ENCODE data around the gene PCDHA3. TPM values are rescaled to one million over a fixed set of nuclear protein-coding genes. Genes with fewer than 3 reads are reported as not detected.
"Not testable (repeated sequence)": the region's sequence is repeated elsewhere in the genome, so short reads cannot be mapped to it uniquely, and the experiment has no call there.

The PCDHA3 gene
- total and polyA plus RNA-seq, 3 experiments from 2014 or later = not detected

GRCh38 chr5:140802781-140803271, 2.0 kb downstream of the PCDHA3 start:
- H3K36me3 ChIP-seq (ENCODE audit: insufficient read depth, low read length) = no peaks in the 10 kb centered on the region
- no peak for DNase-seq
- Mint-ChIP-seq H3K9me3 (peaks cover 32 to 61% (median 42%) of the 10 kb centered on the region in 5 donors), H3K27me3 (peaks cover 16 to 49% of the 10 kb centered on the region in 2 donors), H3K36me3 (peaks cover 0 to 4% (median 1%) of the 10 kb centered on the region in 3 donors), H3K27ac (no peak overlapping the region), H3K4me1 (no peaks in the 10 kb centered on the region), H3K4me3 (no peak overlapping the region)
- no peaks in the 10 kb centered on the region for H3K4me1 ChIP-seq (ENCODE audit: insufficient read depth, low read length)
- H3K27ac ChIP-seq (ENCODE audit: low read depth, low read length) = no peak overlapping the region
- H3K9me3 ChIP-seq (ENCODE audit: low read length) = peaks cover 4% of the 10 kb centered on the region
- ChIA-PET POLR2A (no interaction called here), CTCF (no interaction called here)
- no peak overlapping the region for H3K4me3 ChIP-seq (ENCODE audit: low read length)
- no peaks in the 10 kb centered on the region for H3K27me3 ChIP-seq (ENCODE audit: insufficient read depth, low read length, poor library complexity, severe bottlenecking)

- H3K27me3 Mint-ChIP-seq = peaks cover 8 to 36% of the 10 kb centered on the region in 2 donors
- H3K4me1 ChIP-seq (ENCODE audit: insufficient read depth, low read length) = no peaks in the 10 kb centered on the region
- ChIA-PET POLR2A (no interaction called here), CTCF (no interaction called here)
- no peaks in the 10 kb centered on the region for H3K9me3 ChIP-seq (ENCODE audit: low read length)
- H3K36me3 Mint-ChIP-seq = peaks cover 0 to 1% (median 0%) of the 10 kb centered on the region in 3 donors
- DNase-seq = no peak
- no peak within 1 kb of the TSS for H3K27ac ChIP-seq (ENCODE audit: low read depth, low read length)
- H3K36me3 ChIP-seq (ENCODE audit: insufficient read depth, low read length) = no peaks in the 10 kb centered on the region
- no peak within 1 kb of the TSS for H3K4me3 ChIP-seq (ENCODE audit: low read length)
- no peaks in the 10 kb centered on the region for H3K27me3 ChIP-seq (ENCODE audit: insufficient read depth, low read length, poor library complexity, severe bottlenecking)
- no peak within 1 kb of the TSS for H3K27ac Mint-ChIP-seq
- no peaks in the 10 kb centered on the region for H3K4me1 Mint-ChIP-seq
- peaks cover 20 to 50% (median 39%) of the 10 kb centered on the region in 5 donors for H3K9me3 Mint-ChIP-seq
- H3K4me3 Mint-ChIP-seq = no peak within 1 kb of the TSS
These were observed 6.2 kb downstream of the PCDHA3 start, which contains the start of gene PCDHA4 for GRCh38 chr5:140806834-140807775. TSS of gene PCDHA4 (plus strand) at chr5:140807068.

- not testable (repeated sequence) for H3K4me3 Mint-ChIP-seq
These were observed 7.5 kb downstream of the PCDHA3 start for GRCh38 chr5:140808241-140808888.

GRCh38 chr5:140808889-140809291, 8.0 kb downstream of the PCDHA3 start:
- H3K9me3 Mint-ChIP-seq = peaks cover 14 to 49% (median 38%) of the 10 kb centered on the region in 5 donors
- no peaks in the 10 kb centered on the region for H3K4me1 Mint-ChIP-seq
- H3K27me3 ChIP-seq (ENCODE audit: insufficient read depth, low read length, poor library complexity, severe bottlenecking) = no peaks in the 10 kb centered on the region
- no peak overlapping the region for H3K4me3 Mint-ChIP-seq
- H3K4me3 ChIP-seq (ENCODE audit: low read length) = no peak overlapping the region
- no peaks in the 10 kb centered on the region for H3K36me3 ChIP-seq (ENCODE audit: insufficient read depth, low read length)
- H3K27me3 Mint-ChIP-seq = peaks cover 9 to 35% of the 10 kb centered on the region in 2 donors
- no peak overlapping the region for H3K27ac ChIP-seq (ENCODE audit: low read depth, low read length)
- ChIA-PET CTCF (no interaction called here), POLR2A (no interaction called here)
- H3K4me1 ChIP-seq (ENCODE audit: insufficient read depth, low read length) = no peaks in the 10 kb centered on the region
- no peak overlapping the region for H3K27ac Mint-ChIP-seq
- H3K9me3 ChIP-seq (ENCODE audit: low read length) = no peaks in the 10 kb centered on the region
- peaks cover 0 to 1% (median 0%) of the 10 kb centered on the region in 3 donors for H3K36me3 Mint-ChIP-seq
- DNase-seq = no peak

More at GRCh38 chr5:140808241-140808888, 7.5 kb downstream of the PCDHA3 start:
- CTCF ChIA-PET; H3K4me1 Mint-ChIP-seq; H3K36me3 ChIP-seq (ENCODE audit: insufficient read depth, low read length); H3K36me3 Mint-ChIP-seq; H3K27ac ChIP-seq (ENCODE audit: low read depth, low read length); H3K9me3 ChIP-seq (ENCODE audit: low read length); H3K27ac Mint-ChIP-seq; H3K4me3 ChIP-seq (ENCODE audit: low read length); H3K27me3 ChIP-seq (ENCODE audit: insufficient read depth, low read length, poor library complexity, severe bottlenecking); POLR2A ChIA-PET; H3K4me1 ChIP-seq (ENCODE audit: insufficient read depth, low read length); DNase-seq: not testable (repeated sequence)
- H3K27me3 Mint-ChIP-seq = peaks cover 9 to 38% of the 10 kb centered on the region in 2 donors
- H3K9me3 Mint-ChIP-seq = peaks cover 19 to 54% (median 44%) of the 10 kb centered on the region in 5 donors

- DNase-seq = no peak
- ChIA-PET POLR2A (no interaction called here), CTCF (no interaction called here)
- Mint-ChIP-seq H3K4me3 (no peak within 1 kb of the TSS), H3K4me1 (no peaks in the 10 kb centered on the region), H3K9me3 (peaks cover 12 to 30% (median 20%) of the 10 kb centered on the region in 5 donors), H3K27ac (no peak within 1 kb of the TSS), H3K36me3 (no peaks in the 10 kb centered on the region), H3K27me3 (peaks cover 14 to 31% of the 10 kb centered on the region in 2 donors)
- no peak within 1 kb of the TSS for H3K4me3 ChIP-seq (ENCODE audit: low read length)
- H3K27ac ChIP-seq (ENCODE audit: low read depth, low read length) = no peak within 1 kb of the TSS
- no peaks in the 10 kb centered on the region for H3K4me1 ChIP-seq (ENCODE audit: insufficient read depth, low read length)
- no peaks in the 10 kb centered on the region for H3K9me3 ChIP-seq (ENCODE audit: low read length)
- no peaks in the 10 kb centered on the region for H3K27me3 ChIP-seq (ENCODE audit: insufficient read depth, low read length, poor library complexity, severe bottlenecking)
- H3K36me3 ChIP-seq (ENCODE audit: insufficient read depth, low read length) = no peaks in the 10 kb centered on the region
These were observed 20.8 kb downstream of the PCDHA3 start, which contains the start of gene PCDHA5 for GRCh38 chr5:140821375-140822280. TSS of gene PCDHA5 (plus strand) at chr5:140821613.

- no peak for DNase-seq
- Mint-ChIP-seq H3K4me3 (no peak overlapping the region), H3K4me1 (no peaks in the 10 kb centered on the region), H3K36me3 (peaks cover 0 to 5% (median 0%) of the 10 kb centered on the region in 3 donors), H3K27ac (no peak overlapping the region), H3K27me3 (peaks cover 20 to 37% of the 10 kb centered on the region in 2 donors), H3K9me3 (peaks cover 9 to 34% (median 23%) of the 10 kb centered on the region in 5 donors)
- no peaks in the 10 kb centered on the region for H3K9me3 ChIP-seq (ENCODE audit: low read length)
- CTCF ChIA-PET = no interaction called here
- H3K4me1 ChIP-seq (ENCODE audit: insufficient read depth, low read length) = no peaks in the 10 kb centered on the region
- POLR2A ChIA-PET = no interaction called here
- H3K4me3 ChIP-seq (ENCODE audit: low read length) = no peak overlapping the region
- H3K27me3 ChIP-seq (ENCODE audit: insufficient read depth, low read length, poor library complexity, severe bottlenecking) = no peaks in the 10 kb centered on the region
- no peaks in the 10 kb centered on the region for H3K36me3 ChIP-seq (ENCODE audit: insufficient read depth, low read length)
- no peak overlapping the region for H3K27ac ChIP-seq (ENCODE audit: low read depth, low read length)
These were observed 21.4 kb downstream of the PCDHA3 start for GRCh38 chr5:140822281-140822629.

GRCh38 chr5:140822969-140823368, 22.1 kb downstream of the PCDHA3 start:
- H3K9me3 ChIP-seq (ENCODE audit: low read length); H3K4me3 ChIP-seq (ENCODE audit: low read length); H3K27ac ChIP-seq (ENCODE audit: low read depth, low read length); POLR2A ChIA-PET; H3K4me1 ChIP-seq (ENCODE audit: insufficient read depth, low read length); H3K4me1 Mint-ChIP-seq; H3K27ac Mint-ChIP-seq; DNase-seq; CTCF ChIA-PET; H3K36me3 Mint-ChIP-seq; H3K36me3 ChIP-seq (ENCODE audit: insufficient read depth, low read length); H3K4me3 Mint-ChIP-seq; H3K27me3 ChIP-seq (ENCODE audit: insufficient read depth, low read length, poor library complexity, severe bottlenecking): not testable (repeated sequence)
- Mint-ChIP-seq H3K9me3 (peaks cover 13 to 27% (median 26%) of the 10 kb centered on the region in 5 donors), H3K27me3 (peaks cover 20 to 35% of the 10 kb centered on the region in 2 donors)
